GM20000 (cell line): ENCODE results near the gene CENPB.

Experiments used
- DNase-seq: peaks from one replicate; pipeline ENCODE4 v3.0.0; 2012; ENCODE audit warnings: low spot score
- CTCF ChIP-seq: IDR thresholded peaks from 2 replicates; pipeline ENCODE4 v1.5.1; 2012; ENCODE audit warnings: mild to moderate bottlenecking, control low read depth; ENCODE audit errors: extremely low read depth, missing control alignments

Gene CENPB

GRCh38 chr20:3744806-3745685 is 41.5 kb downstream of the CENPB start:
- no peak for TF ChIP-seq CTCF
- peak; percentile 69 for DNase-seq

GRCh38 chr20:3744037-3744436 is 42.5 kb downstream of the CENPB start:
- DNase-seq, result no peak
- TF ChIP-seq CTCF, result no peak

DNA sequence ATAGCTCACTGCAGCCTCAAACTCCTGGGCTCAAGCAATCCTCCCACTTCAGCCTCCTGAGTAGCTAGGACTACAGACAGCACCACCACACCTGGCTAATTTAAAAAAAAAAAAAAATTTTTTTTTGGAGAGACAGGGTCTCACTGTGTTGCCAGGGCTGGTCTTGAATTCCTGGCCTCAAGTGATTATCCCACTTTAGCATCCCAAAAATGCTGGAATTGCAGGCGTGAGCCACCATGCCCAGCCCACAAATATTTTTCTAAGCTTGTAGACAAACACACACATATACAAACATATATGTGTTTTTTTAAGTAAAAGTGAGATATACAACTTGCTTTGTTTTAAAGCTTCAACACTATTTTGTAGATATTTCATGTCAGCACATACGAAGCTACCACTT is 43.3 kb downstream of the CENPB start:
- no peak for TF ChIP-seq CTCF
- DNase-seq, result no peak

DNA sequence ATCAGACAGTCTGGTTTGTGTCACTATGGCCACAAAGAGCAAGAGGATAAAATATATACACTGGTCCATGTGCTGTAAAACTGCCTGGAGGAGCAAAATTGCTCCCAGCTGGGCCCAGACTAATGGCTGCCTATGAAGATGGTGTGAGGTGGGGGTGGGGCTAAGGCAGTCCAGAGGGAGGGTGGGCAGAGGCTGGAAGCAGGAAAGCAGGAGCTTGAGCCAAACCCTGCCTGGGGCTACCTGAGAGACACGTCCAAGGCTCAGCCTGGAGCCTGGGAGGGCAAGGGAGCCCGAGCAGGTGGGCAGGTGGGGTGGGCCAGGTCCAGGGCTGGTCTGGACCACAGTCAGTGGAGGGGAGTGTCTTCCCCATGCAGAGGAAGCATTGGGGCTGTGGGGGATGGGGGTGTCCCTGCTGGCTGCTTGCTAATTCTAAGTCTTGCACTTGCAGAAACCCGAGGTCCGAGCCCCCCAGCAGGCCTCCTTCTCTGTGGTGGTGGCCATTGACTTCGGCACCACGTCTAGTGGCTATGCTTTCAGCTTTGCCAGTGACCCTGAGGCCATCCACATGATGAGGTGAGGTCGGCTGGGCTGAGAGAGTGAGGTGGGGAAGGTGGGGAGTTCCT is 44.6 kb downstream of the CENPB start:
- no peak for DNase-seq
- no peak for TF ChIP-seq CTCF

DNA sequence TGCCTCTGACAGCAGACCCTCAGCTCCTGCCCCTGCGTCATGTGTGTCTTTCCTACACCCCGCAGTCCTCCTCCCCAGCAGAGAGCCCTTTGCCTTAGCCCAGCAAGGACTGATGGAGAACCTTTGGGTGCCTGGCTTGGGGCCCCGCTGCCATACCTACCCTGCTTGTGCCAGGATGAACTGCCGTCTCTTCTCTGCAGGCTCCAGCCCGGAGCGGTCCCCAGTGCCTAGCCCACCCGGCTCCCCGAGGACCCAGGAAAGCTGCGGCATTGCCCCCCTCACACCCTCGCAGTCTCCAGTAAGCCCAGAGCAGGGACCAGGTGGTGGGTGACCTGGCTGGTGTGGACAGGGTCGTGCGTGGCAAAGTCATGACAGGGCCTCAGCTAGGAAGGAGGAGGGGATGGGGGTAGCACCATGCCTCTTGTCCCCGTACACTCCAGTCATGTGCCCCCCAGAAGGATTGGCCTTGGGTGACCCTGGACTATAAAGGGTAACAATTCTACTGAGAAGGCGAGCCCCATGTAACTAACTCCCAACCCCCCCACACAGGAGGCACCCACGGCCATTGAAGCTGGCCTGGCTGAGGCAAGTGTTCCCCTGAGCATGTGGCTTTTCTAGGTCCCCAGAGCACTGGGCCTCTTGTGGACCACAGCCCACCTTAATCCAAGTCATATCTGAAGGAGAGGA is 45.8 kb downstream of the CENPB start:
- no peak for DNase-seq
- no peak for TF ChIP-seq CTCF

DNA sequence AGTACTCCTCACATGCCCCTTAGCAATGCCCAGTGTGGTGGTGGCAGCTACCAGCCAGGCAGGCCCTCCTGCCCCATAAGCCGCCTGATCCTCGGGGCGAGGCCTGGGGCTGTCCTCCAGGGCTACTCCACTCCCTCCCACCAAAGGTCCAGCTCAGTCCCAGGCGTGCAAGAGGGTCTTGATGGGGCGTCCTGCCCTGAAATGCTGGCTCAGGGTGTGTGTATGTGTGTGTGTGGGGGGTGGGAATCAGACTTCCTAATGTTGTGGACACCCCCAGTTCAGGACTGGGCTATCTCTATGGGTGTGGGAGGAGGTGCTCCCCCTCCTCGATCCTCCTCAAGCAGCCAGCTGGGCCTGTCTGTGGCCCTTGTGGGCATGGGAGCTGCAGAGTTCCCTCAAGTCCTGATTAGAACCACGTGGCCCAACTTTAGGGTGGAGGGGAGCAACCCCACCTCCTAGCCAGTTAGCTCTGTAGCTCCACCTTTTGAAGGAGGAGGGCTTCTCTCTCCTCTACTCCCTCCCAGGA is 46.6 kb downstream of the CENPB start:
- no peak for DNase-seq
- TF ChIP-seq CTCF, result no peak
